ENCODE results near the gene BCL2L1. TPM values are rescaled to one million over a fixed set of nuclear protein-coding genes. Genes with fewer than 3 reads are reported as not detected.

The BCL2L1 gene
- total RNA-seq, 1 donor from 2014 or later: 60.4 TPM

DNA sequence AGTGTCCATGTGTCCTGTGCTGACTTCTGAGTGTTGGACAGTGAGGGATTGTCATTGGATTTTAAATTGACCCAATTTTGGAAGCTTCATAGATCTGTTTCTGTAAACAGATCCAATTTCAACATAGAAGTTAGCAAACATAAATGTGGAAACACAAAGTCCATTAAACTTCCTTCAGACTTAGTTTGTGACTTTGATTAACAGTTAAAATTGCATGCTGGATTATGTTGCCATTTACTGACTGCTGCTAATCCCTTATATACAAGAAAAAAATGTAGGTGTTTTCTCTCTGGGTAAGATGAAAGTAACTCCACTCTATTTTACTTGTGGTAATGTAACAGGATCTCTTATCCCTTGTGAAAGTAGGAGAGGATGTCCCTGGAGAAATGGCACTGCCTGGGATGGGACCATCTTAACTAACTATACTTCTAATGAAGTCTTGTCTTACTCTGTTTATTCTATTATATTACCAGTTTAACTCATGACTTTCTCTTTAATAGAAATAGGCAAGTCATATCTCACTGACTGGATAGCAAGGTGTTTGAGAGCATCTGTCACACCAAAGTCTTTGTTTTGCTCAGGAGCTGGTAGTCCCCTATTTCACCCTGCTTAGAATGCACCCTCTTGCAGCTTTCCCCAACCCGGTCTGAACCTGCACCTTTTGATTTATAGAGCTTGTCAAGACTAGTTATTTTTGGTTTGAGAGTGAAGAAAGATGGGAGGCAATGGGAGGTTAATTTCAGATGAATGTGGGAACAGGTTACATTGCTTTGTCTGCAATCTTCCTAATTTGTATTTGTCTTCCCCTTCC lies 23.6 kb upstream of the BCL2L1 start:
- ChIA-PET CTCF (no interaction called here), POLR2A (interaction anchor here (0.6 kb wide), 1 partner anchor 61 kb away, joined by 4 read pairs; no protein-coding TSS in a partner anchor)
- Mint-ChIP-seq H3K27me3 (no peaks in the 10 kb centered on the region), H3K27ac (no peak overlapping the region), H3K4me1 (no peaks in the 10 kb centered on the region), H3K9me3 (no peaks in the 10 kb centered on the region), H3K4me3 (no peak overlapping the region), H3K36me3 (ENCODE audit: low read depth) (no peaks in the 10 kb centered on the region)
- DNase-seq (no peak), ATAC-seq (ENCODE audit: low read depth) (no peak)
- TF ChIP-seq, protein P1, sequence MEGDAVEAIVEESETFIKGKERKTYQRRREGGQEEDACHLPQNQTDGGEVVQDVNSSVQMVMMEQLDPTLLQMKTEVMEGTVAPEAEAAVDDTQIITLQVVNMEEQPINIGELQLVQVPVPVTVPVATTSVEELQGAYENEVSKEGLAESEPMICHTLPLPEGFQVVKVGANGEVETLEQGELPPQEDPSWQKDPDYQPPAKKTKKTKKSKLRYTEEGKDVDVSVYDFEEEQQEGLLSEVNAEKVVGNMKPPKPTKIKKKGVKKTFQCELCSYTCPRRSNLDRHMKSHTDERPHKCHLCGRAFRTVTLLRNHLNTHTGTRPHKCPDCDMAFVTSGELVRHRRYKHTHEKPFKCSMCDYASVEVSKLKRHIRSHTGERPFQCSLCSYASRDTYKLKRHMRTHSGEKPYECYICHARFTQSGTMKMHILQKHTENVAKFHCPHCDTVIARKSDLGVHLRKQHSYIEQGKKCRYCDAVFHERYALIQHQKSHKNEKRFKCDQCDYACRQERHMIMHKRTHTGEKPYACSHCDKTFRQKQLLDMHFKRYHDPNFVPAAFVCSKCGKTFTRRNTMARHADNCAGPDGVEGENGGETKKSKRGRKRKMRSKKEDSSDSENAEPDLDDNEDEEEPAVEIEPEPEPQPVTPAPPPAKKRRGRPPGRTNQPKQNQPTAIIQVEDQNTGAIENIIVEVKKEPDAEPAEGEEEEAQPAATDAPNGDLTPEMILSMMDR (IDR thresholded peaks at IDR 0.05): no peak
- intact Hi-C loops (cut with micrococcal nuclease): no loop called here

DNA sequence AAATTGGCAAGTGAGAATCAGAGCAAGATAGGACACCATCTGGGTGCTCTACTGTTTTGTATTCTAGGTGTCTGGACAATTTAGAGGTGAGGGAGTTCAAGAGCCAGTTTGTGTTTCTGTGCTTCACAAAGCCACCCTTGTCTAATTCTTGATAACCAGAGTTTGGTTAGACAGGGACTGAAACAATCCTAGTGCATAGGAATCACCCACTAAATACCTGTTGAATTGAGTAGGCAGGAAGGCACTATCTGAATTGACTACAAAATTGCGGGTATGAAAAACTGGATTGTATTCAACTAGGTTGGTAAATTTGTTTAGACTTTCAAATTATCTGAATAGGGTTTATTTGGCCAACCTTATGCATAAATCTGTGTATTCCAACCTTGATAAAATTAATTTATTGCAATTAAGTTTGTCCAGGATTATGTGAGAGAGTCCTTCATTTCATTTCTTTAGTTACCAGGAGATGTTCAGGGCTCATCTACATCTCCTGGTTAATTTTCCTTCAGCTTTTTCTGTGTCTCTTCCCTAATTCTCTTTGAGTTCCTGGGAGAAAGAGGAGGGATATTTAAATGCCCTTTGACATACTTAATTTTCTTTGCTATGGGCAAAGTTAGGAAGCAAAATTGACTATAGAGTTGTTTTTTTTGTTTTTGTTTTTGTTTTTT lies 18.1 kb upstream of the BCL2L1 start:
- ChIA-PET POLR2A (interaction anchor here (0.7 kb wide), 1 partner anchor 232 kb away, joined by 3 read pairs; no protein-coding TSS in a partner anchor), CTCF (interaction anchor here (2.4 kb wide), 1 partner anchor 17 kb away, joined by 9 read pairs; no protein-coding TSS in a partner anchor)
- Mint-ChIP-seq H3K9me3 (no peaks in the 10 kb centered on the region), H3K4me3 (no peak overlapping the region), H3K36me3 (ENCODE audit: low read depth) (no peaks in the 10 kb centered on the region), H3K27me3 (no peaks in the 10 kb centered on the region), H3K4me1 (no peaks in the 10 kb centered on the region), H3K27ac (no peak overlapping the region)
- intact Hi-C loops (cut with micrococcal nuclease): no loop called here
- DNase-seq (no peak), ATAC-seq (ENCODE audit: low read depth) (no peak)
- TF ChIP-seq, protein P1 (IDR thresholded peaks at IDR 0.05): no peak

DNA sequence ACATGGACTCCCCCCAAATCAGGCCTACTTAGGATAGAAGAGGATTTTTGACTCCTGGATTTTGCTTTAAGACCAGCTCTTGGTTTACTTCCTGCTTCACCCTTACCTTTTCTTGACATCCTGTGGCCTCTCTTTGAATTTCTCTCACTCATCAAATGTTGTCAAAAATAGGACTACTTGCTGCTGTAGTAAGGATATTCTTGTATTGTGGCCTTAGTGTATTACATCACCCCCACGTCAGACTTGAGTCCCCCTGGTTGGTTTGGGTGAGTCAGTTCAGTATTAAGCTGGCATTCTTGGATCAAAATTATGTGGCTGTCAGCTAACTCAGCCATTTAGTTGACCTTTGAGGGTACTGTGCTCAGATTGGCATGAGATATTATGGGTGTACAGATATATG lies 17.5 kb upstream of the BCL2L1 start:
- Mint-ChIP-seq H3K9me3 (no peaks in the 10 kb centered on the region), H3K4me3 (no peak overlapping the region), H3K36me3 (ENCODE audit: low read depth) (no peaks in the 10 kb centered on the region), H3K27me3 (no peaks in the 10 kb centered on the region), H3K4me1 (no peaks in the 10 kb centered on the region), H3K27ac (no peak overlapping the region)
- TF ChIP-seq, protein P1 (IDR thresholded peaks at IDR 0.05): no peak
- DNase-seq: no peak
- ChIA-PET CTCF (interaction anchor here (2.4 kb wide), 1 partner anchor 16 kb away, joined by 9 read pairs; no protein-coding TSS in a partner anchor), POLR2A (no interaction called here)
- ATAC-seq (ENCODE audit: low read depth): no peak
- intact Hi-C loops (cut with micrococcal nuclease): no loop called here

DNA sequence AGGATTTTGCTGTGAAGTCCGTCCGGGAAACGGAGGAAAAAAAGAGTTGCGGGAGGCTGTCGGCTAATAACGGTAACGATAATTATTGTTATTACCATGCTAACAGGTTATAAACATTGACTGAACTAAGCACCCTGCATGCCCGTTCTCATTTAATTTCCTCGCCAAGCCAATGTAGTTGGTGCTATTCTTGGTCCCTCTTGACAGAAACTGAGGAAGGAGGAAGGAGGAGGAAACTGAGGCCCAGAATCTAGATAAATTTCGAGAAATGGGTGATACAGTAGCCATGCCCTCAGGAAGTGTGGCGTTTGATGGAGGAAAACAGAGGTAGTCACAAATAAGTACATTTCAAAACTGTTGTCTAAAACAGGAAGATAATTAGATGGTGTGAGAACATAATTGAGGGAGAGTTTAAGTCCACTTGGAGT lies 16.9 kb upstream of the BCL2L1 start:
- no peak for ATAC-seq (ENCODE audit: low read depth)
- no peak overlapping the region for H3K4me3 Mint-ChIP-seq
- intact Hi-C loops (cut with micrococcal nuclease): loop anchor here (1.0 kb wide), 2 partner anchors 16 to 22 kb away; no protein-coding TSS in a partner anchor

More for the DNA sequence above, 16.9 kb upstream of the BCL2L1 start:
- Mint-ChIP-seq H3K9me3 (no peaks in the 10 kb centered on the region), H3K27ac (no peak overlapping the region), H3K36me3 (ENCODE audit: low read depth) (no peaks in the 10 kb centered on the region), H3K27me3 (no peaks in the 10 kb centered on the region), H3K4me1 (no peaks in the 10 kb centered on the region)
- ChIA-PET POLR2A (no interaction called here), CTCF (interaction anchor here (1.0 to 2.4 kb wide), 2 partner anchors 16 to 78 kb away, joined by 4 to 9 read pairs; no protein-coding TSS in a partner anchor)
- no peak for DNase-seq
- TF ChIP-seq, protein P1 (IDR thresholded peaks at IDR 0.05): no peak

All from activated B cell treated with CpG ODN at 0.5 μM for 24 hours (primary cell).